Hematopoietic multipotent progenitor cell treated with erythropoietin and hydrocortisone succinate and interleukin-3 and kit ligand, for 15 days (in vitro differentiated cells): ENCODE data around the gene PYROXD2.

Experiments
- DNase-seq: peaks from one replicate; pipeline ENCODE4 v3.0.0-alpha.2; 2015; ENCODE audit warnings: low spot score

The PYROXD2 gene

GRCh38 chr10:98433881-98434732 lies 19.1 kb upstream of the PYROXD2 start:
- no peak for DNase-seq

GRCh38 chr10:98433371-98433770 lies 18.4 kb upstream of the PYROXD2 start:
- DNase-seq: no peak

GRCh38 chr10:98432330-98432729 lies 17.3 kb upstream of the PYROXD2 start:
- no peak for DNase-seq

- DNase-seq: no peak
Observed at GRCh38 chr10:98431016-98431415, 16.0 kb upstream of the PYROXD2 start.

- no peak for DNase-seq
Observed at GRCh38 chr10:98430427-98430826, 15.4 kb upstream of the PYROXD2 start.

GRCh38 chr10:98429320-98430072 lies 14.5 kb upstream of the PYROXD2 start:
- DNase-seq: no peak

GRCh38 chr10:98427011-98427515 lies 12.1 kb upstream of the PYROXD2 start:
- no peak for DNase-seq

- peak; percentile 83 for DNase-seq
Observed at GRCh38 chr10:98425511-98426352, 10.8 kb upstream of the PYROXD2 start.

GRCh38 chr10:98424295-98425254 lies 9.6 kb upstream of the PYROXD2 start:
- DNase-seq: no peak

GRCh38 chr10:98423691-98424120 lies 8.7 kb upstream of the PYROXD2 start:
- DNase-seq: no peak

- no peak for DNase-seq
Observed at GRCh38 chr10:98422182-98422581, 7.2 kb upstream of the PYROXD2 start.

- DNase-seq: no peak
Observed at GRCh38 chr10:98420786-98421185, 5.8 kb upstream of the PYROXD2 start.

- DNase-seq: no peak
Observed at GRCh38 chr10:98419469-98420261, 4.7 kb upstream of the PYROXD2 start.

GRCh38 chr10:98418665-98419468 lies 3.9 kb upstream of the PYROXD2 start:
- DNase-seq: no peak

GRCh38 chr10:98417973-98418664 lies 3.1 kb upstream of the PYROXD2 start:
- DNase-seq: no peak

GRCh38 chr10:98417481-98417959 lies 2.5 kb upstream of the PYROXD2 start:
- DNase-seq: no peak

- peak; percentile 68 for DNase-seq
Observed at GRCh38 chr10:98416606-98417388, 1.8 kb upstream of the PYROXD2 start.

- no peak for DNase-seq
Observed at GRCh38 chr10:98415731-98416119, 743 bp upstream of the PYROXD2 start.
